Upper lobe of left lung (tissue), 6 donors: ENCODE data around the gene GAL. TPM values are rescaled to one million over a fixed set of nuclear protein-coding genes. Genes with fewer than 3 reads are reported as not detected.

ENCODE experiments used
- ATAC-seq, 2 donors: fragments of 200-7000 bp; cut with Tn5 transposase; one replicate each; pipeline ENCODE4 v1.9.1; 2022; ENCODE audit warnings: mild to moderate bottlenecking in 2 of 2, moderate library complexity in 2 of 2; ENCODE audit not compliant: low FRiP score in 2 of 2
- DNase-seq, 2 donors: peaks; one replicate each; pipeline ENCODE4 v3.0.0-alpha.2; 2019 to 2020
- H3K27ac ChIP-seq, 4 donors: fragments of 200-600 bp; sonication (generic); one replicate each; pipeline ENCODE4 v1.5.1; 2016 to 2019
- H3K27me3 ChIP-seq, 4 donors: fragments of 200-600 bp; sonication (generic); one replicate each; pipeline ENCODE4 v1.5.1; 2017 to 2019
- H3K36me3 ChIP-seq, 4 donors: fragments of 200-600 bp; sonication (generic); one replicate each; pipeline ENCODE4 v1.5.1; 2016 to 2019
- H3K4me1 ChIP-seq, 4 donors: fragments of 200-600 bp; sonication (generic); one replicate each; pipeline ENCODE4 v1.5.1; 2018 to 2019
- H3K4me3 ChIP-seq, 4 donors: fragments of 200-600 bp; sonication (generic); one replicate each; pipeline ENCODE4 v1.5.1; 2017 to 2019; ENCODE audit warnings: mild to moderate bottlenecking in 2 of 4, moderate library complexity in 1 of 4
- H3K9me3 ChIP-seq, 4 donors: fragments of 200-600 bp; sonication (generic); one replicate each; pipeline ENCODE4 v1.5.1; 2018 to 2019
- CTCF ChIP-seq, 6 experiments: fragments of 450-650 bp in 4 of 6; fragments of 200-600 bp in 2 of 6; sonication (generic) in 2 of 6; IDR thresholded peaks; one replicate each; pipeline ENCODE4 v1.5.1; 2016 to 2019; ENCODE audit warnings: antibody characterized with exemption in 6 of 6
- EP300 ChIP-seq, 4 donors: sonication (generic); formaldehyde crosslinking; IDR thresholded peaks; one replicate each; pipeline ENCODE4 v1.5.1; 2017; ENCODE audit warnings: antibody characterized with exemption in 4 of 4, control low read depth in 2 of 4
- POLR2A ChIP-seq, 4 donors: fragments of 450-650 bp; IDR thresholded peaks; one replicate each; pipeline ENCODE4 v1.5.1; 2016 to 2017; ENCODE audit warnings: antibody characterized with exemption in 4 of 4, mild to moderate bottlenecking in 2 of 4
- POLR2AphosphoS5 ChIP-seq, 2 donors: sonication (generic); formaldehyde crosslinking; IDR thresholded peaks; one replicate each; pipeline ENCODE4 v1.5.1; 2017; ENCODE audit warnings: antibody characterized with exemption in 2 of 2
- WGBS, 2 donors: methylation state at CpG; one replicate each; pipeline ENCODE4 v1.1.5; 2017 to 2018; 5-methylcytosine and 5-hydroxymethylcytosine counted together
- total RNA-seq, 6 donors: library from RNA; depleted of rRNA in 4 of 6; stranded (reverse); fragments of >200 nt in 4 of 6; gene quantifications; one replicate each; pipeline versions ENCODE4 v1.1.0 to v1.2.1, GENCODE V29; 2016 to 2021
- donor health status: DM: no; HTN: no; CAD: no; lungs with moderate emphysema.
- donor health status: DM: no; HTN: yes; CAD: no; lungs with severe emphysema.

Gene GAL
- total RNA-seq, 6 donors from 2014 or later, result 0.54 TPM; not detected in 4

GRCh38 chr11:68680541-68681231, 3.7 kb upstream of the GAL start:
- TF ChIP-seq POLR2AphosphoS5 (IDR thresholded peaks at IDR 0.05) (no peak), EP300 (IDR thresholded peaks at IDR 0.05) (no peak), CTCF (IDR thresholded peaks at IDR 0.05) (no peak), POLR2A (IDR thresholded peaks at IDR 0.05) (no peak)
- DNase-seq (no peak), ATAC-seq (no peak)
- Histone ChIP-seq H3K4me1 (peaks cover 10 to 19% (median 15%) of the 10 kb centered on the region in 4 donors), H3K27me3 (peaks cover 0 to 25% (median 22%) of the 10 kb centered on the region in 4 donors), H3K27ac (no peak overlapping the region), H3K36me3 (no peaks in the 10 kb centered on the region), H3K9me3 (no peaks in the 10 kb centered on the region), H3K4me3 (no peak overlapping the region)
- WGBS, 2 donors, result 91% methylated on average over 14 to 17 of the region's 17 CpGs

GRCh38 chr11:68682531-68682961, 1.8 kb upstream of the GAL start:
- 56 to 88% methylated on average over 5 to 9 of the region's 9 CpGs for WGBS, 2 donors
- TF ChIP-seq POLR2A (IDR thresholded peaks at IDR 0.05) (no peak), CTCF (IDR thresholded peaks at IDR 0.05) (no peak), POLR2AphosphoS5 (IDR thresholded peaks at IDR 0.05) (no peak), EP300 (IDR thresholded peaks at IDR 0.05) (no peak)

GRCh38 chr11:68683121-68683520, 1.2 kb upstream of the GAL start:
- 66 to 83% methylated on average over 3 to 7 of the region's 7 CpGs for WGBS, 2 donors
- H3K27me3 ChIP-seq, result peaks cover 0 to 29% (median 22%) of the 10 kb centered on the region in 4 donors
- H3K36me3 ChIP-seq, result no peaks in the 10 kb centered on the region
- peaks cover 10 to 17% (median 13%) of the 10 kb centered on the region in 4 donors for H3K4me1 ChIP-seq
- H3K27ac ChIP-seq, result no peak overlapping the region
- no peak overlapping the region for H3K4me3 ChIP-seq
- no peaks in the 10 kb centered on the region for H3K9me3 ChIP-seq
- TF ChIP-seq POLR2AphosphoS5 (IDR thresholded peaks at IDR 0.05), result no peak
- TF ChIP-seq POLR2A (IDR thresholded peaks at IDR 0.05), result no peak
- no peak for TF ChIP-seq EP300 (IDR thresholded peaks at IDR 0.05)
- TF ChIP-seq CTCF (IDR thresholded peaks at IDR 0.05), result no peak
- DNase-seq, result no peak
- ATAC-seq, result peak in 1 of 2 donors; percentile 15

More at GRCh38 chr11:68682531-68682961, 1.8 kb upstream of the GAL start:
- H3K27ac ChIP-seq, result no peak overlapping the region
- no peaks in the 10 kb centered on the region for H3K9me3 ChIP-seq
- ATAC-seq, result no peak
- H3K27me3 ChIP-seq, result peaks cover 0 to 29% (median 22%) of the 10 kb centered on the region in 4 donors
- no peak for DNase-seq
- H3K4me1 ChIP-seq, result peaks cover 10 to 17% (median 14%) of the 10 kb centered on the region in 4 donors
- no peak overlapping the region for H3K4me3 ChIP-seq
- no peaks in the 10 kb centered on the region for H3K36me3 ChIP-seq

GRCh38 chr11:68683536-68684384, 584 bp upstream of the GAL start:
- no peak overlapping the region for H3K27ac ChIP-seq
- H3K4me1 ChIP-seq, result peaks cover 10 to 17% (median 13%) of the 10 kb centered on the region in 4 donors
- TF ChIP-seq CTCF (IDR thresholded peaks at IDR 0.05), result no peak
- no peak for TF ChIP-seq POLR2AphosphoS5 (IDR thresholded peaks at IDR 0.05)
- TF ChIP-seq EP300 (IDR thresholded peaks at IDR 0.05), result no peak
- TF ChIP-seq POLR2A (IDR thresholded peaks at IDR 0.05), result no peak
- 46% methylated on average over 14 of the region's 37 CpGs; no CpG with 5 or more reads in 1 of the 2 donors for WGBS, 2 donors
- no peaks in the 10 kb centered on the region for H3K9me3 ChIP-seq
- H3K36me3 ChIP-seq, result no peaks in the 10 kb centered on the region
- peak overlapping the region in 2 of 4 donors; percentile 41 to 46 for H3K4me3 ChIP-seq
- peak in 1 of 2 donors; percentile 2 for ATAC-seq
- no peak for DNase-seq
- peaks cover 0 to 29% (median 22%) of the 10 kb centered on the region in 4 donors for H3K27me3 ChIP-seq
